ENCODE data around the gene PDLIM1.
A peak's percentile ranks its signal among the peaks of the same experiment; 100 is the strongest.

PDLIM1 gene, protein sequence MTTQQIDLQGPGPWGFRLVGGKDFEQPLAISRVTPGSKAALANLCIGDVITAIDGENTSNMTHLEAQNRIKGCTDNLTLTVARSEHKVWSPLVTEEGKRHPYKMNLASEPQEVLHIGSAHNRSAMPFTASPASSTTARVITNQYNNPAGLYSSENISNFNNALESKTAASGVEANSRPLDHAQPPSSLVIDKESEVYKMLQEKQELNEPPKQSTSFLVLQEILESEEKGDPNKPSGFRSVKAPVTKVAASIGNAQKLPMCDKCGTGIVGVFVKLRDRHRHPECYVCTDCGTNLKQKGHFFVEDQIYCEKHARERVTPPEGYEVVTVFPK

DNA sequence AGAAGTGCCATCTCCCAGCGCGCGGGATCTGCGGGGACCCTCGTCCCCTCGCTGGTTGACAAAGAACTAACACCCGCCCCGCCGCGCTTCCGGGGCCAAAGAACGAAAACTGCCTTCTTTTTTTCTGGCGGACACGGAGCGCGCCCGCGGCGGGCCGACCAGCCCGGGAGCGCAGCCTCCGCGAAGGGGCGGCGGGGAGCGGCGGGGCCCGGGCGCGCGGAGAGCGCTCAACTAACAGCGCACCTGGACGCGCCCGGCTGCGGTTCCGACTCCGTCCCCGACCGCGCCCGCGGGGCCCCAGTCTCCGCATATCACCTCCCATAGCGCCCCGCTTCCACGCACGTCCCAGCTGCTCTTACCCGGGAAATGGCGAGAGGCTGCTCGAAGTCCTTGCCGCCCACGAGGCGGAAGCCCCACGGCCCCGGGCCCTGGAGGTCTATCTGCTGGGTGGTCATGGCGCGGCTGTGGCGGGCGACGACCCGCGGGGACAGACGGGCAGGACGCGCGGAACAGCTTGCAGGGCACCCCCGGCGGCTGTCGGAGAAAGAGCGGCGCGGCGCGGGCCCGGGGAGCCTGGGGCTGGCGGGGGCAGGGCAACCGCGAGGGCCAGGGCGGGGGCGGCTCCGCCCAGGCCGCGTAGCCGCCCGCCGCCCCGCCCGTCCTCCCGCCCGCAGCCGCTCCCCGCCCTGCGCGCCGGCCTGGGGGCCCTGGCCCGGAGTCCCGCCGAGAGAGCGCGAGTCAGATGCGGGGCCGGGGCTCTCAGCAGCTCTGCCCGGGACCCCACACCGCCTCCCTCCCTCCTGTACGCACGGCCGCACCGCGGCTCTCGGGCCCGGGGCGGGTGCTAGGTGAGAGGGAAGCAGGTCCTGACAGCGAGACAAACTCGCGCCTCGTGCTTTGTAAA lies at the start of gene PDLIM1:
Gene PDLIM1 (minus strand): TSS at position 543 of the 904 bp plus-strand sequence. CDS start 88 bp downstream, at position 455.
- Histone ChIP-seq H3K27ac (no peak within 1 kb of the TSS), H3K9me3 (ENCODE audit: low read depth, low read length) (no peaks in the 10 kb centered on the region), H3K36me3 (ENCODE audit: insufficient read depth, low read length) (no peaks in the 10 kb centered on the region), H3K4me3 (peak within 1 kb of the TSS; percentile 73), H3K9ac (ENCODE audit: insufficient read length) (peak within 1 kb of the TSS; percentile 32)
- no peak for DNase-seq (ENCODE audit: low read depth, low spot score)
- TF ChIP-seq FOXP2 (optimal IDR thresholded peaks at IDR 0.05; ENCODE audit: control extremely low read depth, extremely low read length, insufficient read depth) (no peak), POLR2AphosphoS5 (IDR thresholded peaks at IDR 0.05; ENCODE audit: borderline replicate concordance, low read depth, low read length) (no peak), EZH2 (IDR thresholded peaks at IDR 0.05) (no peak)

DNA sequence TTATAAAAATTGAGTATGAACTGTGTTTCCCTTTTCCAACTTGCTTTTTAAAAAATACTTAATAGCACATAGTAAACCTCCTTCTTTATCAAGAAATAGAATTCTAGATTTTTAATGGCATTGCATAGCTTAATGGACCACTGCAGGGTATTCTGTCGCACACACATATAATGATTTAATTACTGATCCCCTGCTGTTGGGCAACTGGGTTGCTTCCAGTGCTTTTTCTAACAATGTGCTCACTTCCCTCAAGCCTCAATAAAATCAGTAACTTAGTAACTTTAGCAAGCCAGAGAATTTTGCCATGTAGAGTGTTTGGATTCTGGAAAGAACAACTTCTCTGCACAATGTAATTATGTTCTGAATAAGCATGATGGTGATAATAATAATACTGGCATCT lies 49.1 kb upstream of the PDLIM1 start:
- no peaks in the 10 kb centered on the region for H3K36me3 ChIP-seq (ENCODE audit: insufficient read depth, low read length)
- H3K27ac ChIP-seq = no peak overlapping the region
- no peak for DNase-seq (ENCODE audit: low read depth, low spot score)
- TF ChIP-seq EZH2 (IDR thresholded peaks at IDR 0.05) (no peak), POLR2AphosphoS5 (IDR thresholded peaks at IDR 0.05; ENCODE audit: borderline replicate concordance, low read depth, low read length) (no peak), FOXP2 (optimal IDR thresholded peaks at IDR 0.05; ENCODE audit: control extremely low read depth, extremely low read length, insufficient read depth) (no peak)
- no peak overlapping the region for H3K9ac ChIP-seq (ENCODE audit: insufficient read length)
- no peak overlapping the region for H3K4me3 ChIP-seq
- no peaks in the 10 kb centered on the region for H3K9me3 ChIP-seq (ENCODE audit: low read depth, low read length)

DNA sequence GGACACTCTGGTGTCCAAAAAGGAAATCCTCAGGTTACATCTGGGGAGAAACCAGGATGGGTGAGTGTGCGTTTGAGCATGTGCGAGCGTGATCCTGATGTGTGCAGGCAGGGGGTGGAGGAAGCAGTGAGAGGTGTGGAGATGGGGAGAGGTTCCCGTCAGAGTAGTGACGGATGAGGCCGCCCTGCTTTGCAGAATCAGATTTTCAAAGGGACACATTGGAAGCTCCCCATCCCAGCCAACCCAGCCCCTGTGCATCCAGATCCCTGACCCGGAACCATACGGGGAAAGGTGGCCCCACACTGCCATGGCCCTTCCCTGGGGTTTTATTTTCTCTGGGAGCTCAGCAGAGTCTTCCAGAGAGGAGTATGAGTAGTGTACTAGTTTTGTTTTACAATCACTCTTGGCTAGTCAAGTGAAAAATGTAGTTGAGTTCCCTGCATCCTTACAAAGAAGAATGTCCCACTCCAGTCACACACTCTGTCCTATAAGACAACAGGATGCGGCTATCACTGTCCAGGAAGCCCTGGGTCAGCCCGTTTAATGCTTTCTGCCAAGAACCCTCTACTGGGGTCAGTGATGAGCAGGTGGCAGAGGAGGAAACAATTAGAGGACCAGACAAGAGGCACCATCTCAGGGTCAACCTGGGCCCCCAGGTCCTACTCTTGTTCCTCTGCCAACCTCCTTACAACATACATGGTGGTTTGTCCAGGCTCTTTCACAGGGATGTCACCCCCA lies 46.8 kb upstream of the PDLIM1 start:
- DNase-seq (ENCODE audit: low read depth, low spot score) = no peak
- no peak overlapping the region for H3K27ac ChIP-seq
- no peaks in the 10 kb centered on the region for H3K36me3 ChIP-seq (ENCODE audit: insufficient read depth, low read length)
- no peak overlapping the region for H3K4me3 ChIP-seq
- no peak for TF ChIP-seq FOXP2 (optimal IDR thresholded peaks at IDR 0.05; ENCODE audit: control extremely low read depth, extremely low read length, insufficient read depth)
- TF ChIP-seq EZH2 (IDR thresholded peaks at IDR 0.05) = no peak
- TF ChIP-seq POLR2AphosphoS5 (IDR thresholded peaks at IDR 0.05; ENCODE audit: borderline replicate concordance, low read depth, low read length) = no peak
- no peak overlapping the region for H3K9ac ChIP-seq (ENCODE audit: insufficient read length)
- no peaks in the 10 kb centered on the region for H3K9me3 ChIP-seq (ENCODE audit: low read depth, low read length)

DNA sequence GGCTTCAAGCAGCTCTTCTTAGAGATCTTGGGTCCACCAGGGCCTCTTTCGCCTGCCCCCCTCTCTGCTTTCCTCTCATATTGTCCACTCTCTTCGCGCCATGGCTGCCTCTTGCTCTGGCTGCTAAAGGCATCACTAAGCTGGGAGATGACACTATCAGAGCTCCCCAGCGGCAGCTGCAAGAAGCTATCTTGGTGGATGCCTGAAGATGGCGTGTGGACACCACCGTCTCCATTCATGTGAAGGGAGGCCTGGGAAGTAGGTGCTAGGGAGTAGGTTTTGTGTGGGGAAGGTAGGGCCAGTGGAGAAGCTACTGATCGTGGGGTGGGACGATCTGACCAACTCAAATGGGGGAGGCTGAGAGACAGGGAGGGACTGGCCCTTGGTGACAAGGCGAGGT lies 45.9 kb upstream of the PDLIM1 start:
- no peaks in the 10 kb centered on the region for H3K9me3 ChIP-seq (ENCODE audit: low read depth, low read length)
- H3K36me3 ChIP-seq (ENCODE audit: insufficient read depth, low read length) = no peaks in the 10 kb centered on the region

DNA sequence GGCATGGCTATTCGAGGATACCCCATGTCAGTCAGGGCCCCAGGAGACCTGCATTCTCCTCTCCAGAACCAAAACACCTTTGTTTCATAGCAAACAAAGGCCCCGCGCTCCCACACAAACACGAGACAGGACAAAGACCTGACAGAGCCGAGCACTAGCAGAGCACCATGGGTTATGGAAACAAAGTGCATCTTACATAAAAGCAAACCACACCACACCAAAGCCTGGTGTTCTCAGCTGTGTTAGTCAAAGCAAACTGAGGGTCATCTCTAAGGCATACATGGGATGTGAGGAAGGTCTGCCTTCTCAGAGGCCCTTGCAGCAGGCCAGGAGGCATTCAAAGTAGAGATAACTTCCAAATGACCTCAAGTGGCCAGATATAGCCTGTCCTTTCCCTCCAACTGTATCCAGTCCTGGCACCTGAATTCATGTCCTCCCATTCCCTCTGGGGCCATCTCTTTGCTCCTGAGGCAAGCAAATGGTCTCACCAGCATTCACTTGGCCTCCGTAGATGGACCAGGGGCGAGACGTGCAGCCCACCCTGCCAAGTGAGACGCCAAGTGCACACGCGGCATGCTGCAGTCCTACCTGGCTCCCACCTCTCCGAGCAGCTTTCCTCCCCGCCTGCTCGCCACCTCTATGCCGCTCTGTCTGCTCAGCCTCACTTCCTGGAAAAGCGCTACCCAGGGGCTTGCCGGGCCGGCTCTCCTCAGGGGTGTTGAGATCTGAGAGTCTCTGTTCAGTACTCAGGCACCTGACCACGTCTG lies 45.3 kb upstream of the PDLIM1 start:
- no peak overlapping the region for H3K4me3 ChIP-seq
- no peaks in the 10 kb centered on the region for H3K36me3 ChIP-seq (ENCODE audit: insufficient read depth, low read length)
- no peak overlapping the region for H3K9ac ChIP-seq (ENCODE audit: insufficient read length)
- H3K27ac ChIP-seq = no peak overlapping the region
- TF ChIP-seq EZH2 (IDR thresholded peaks at IDR 0.05) (no peak), FOXP2 (optimal IDR thresholded peaks at IDR 0.05; ENCODE audit: control extremely low read depth, extremely low read length, insufficient read depth) (no peak)
- H3K9me3 ChIP-seq (ENCODE audit: low read depth, low read length) = no peaks in the 10 kb centered on the region
- no peak for DNase-seq (ENCODE audit: low read depth, low spot score)

More for the DNA sequence above, 45.9 kb upstream of the PDLIM1 start:
- no peak overlapping the region for H3K9ac ChIP-seq (ENCODE audit: insufficient read length)
- no peak overlapping the region for H3K27ac ChIP-seq
- no peak for DNase-seq (ENCODE audit: low read depth, low spot score)
- H3K4me3 ChIP-seq = no peak overlapping the region
- TF ChIP-seq FOXP2 (optimal IDR thresholded peaks at IDR 0.05; ENCODE audit: control extremely low read depth, extremely low read length, insufficient read depth) = no peak
- no peak for TF ChIP-seq EZH2 (IDR thresholded peaks at IDR 0.05)

DNA sequence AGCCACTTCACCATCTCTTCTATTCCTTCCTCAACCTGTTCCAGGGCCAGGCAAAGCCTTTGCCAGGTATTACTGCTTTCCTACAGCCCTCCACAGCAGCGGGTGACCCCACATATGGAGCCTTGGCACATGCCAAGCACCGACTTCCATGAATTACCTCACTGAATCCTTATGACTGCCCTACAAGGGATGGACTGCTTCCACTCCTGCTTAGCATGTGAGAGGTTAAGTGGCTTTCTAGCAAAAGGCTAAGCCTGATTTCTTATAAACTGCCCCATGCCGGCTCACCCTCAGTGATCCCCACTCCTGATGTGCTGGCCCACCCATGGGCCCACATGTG lies 44.0 kb upstream of the PDLIM1 start:
- Histone ChIP-seq H3K9ac (ENCODE audit: insufficient read length) (no peak overlapping the region), H3K36me3 (ENCODE audit: insufficient read depth, low read length) (no peaks in the 10 kb centered on the region), H3K4me3 (no peak overlapping the region), H3K27ac (no peak overlapping the region), H3K9me3 (ENCODE audit: low read depth, low read length) (no peaks in the 10 kb centered on the region)
- no peak for DNase-seq (ENCODE audit: low read depth, low spot score)
- TF ChIP-seq POLR2AphosphoS5 (IDR thresholded peaks at IDR 0.05; ENCODE audit: borderline replicate concordance, low read depth, low read length) (no peak), FOXP2 (optimal IDR thresholded peaks at IDR 0.05; ENCODE audit: control extremely low read depth, extremely low read length, insufficient read depth) (no peak), EZH2 (IDR thresholded peaks at IDR 0.05) (no peak)

DNA sequence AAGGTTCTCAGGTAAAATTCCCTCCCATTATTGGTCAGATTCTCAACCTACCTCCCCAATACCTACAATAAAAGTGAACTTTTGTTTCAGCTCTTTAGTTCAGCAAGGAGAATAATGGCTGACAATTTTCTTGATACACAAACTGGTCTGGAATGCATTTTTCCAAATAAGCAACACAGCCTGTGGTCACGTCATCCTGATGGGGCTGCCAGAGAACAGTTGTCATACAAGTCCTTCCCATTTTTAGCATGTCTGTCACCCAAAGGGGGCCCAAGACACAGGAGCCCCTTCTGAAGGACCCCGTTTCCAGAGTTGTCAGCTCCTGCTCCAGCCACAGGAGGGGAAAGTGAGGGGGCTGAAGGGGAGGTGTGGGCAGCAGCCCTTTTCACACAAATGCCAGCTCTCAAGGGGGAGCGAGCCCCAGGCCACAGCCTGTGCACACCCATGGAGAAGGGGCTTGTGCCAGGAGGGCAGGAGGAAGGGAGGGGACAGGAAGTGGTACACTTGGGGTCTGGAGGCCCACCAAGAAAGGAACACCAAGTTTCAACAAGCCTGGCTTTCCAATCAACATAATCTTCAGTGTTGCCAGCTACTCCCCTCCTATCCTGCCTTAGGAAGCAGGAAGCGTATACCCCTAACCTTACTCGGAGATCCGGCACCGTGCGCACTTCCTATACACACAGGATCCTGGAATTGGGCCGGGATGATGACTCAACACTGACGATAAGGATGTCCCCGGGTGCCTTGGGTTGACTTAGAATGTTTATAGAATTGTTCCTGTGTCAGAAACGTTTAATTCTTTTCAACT lies 43.4 kb upstream of the PDLIM1 start:
- Histone ChIP-seq H3K9me3 (ENCODE audit: low read depth, low read length) (no peaks in the 10 kb centered on the region), H3K36me3 (ENCODE audit: insufficient read depth, low read length) (no peaks in the 10 kb centered on the region), H3K4me3 (no peak overlapping the region), H3K9ac (ENCODE audit: insufficient read length) (no peak overlapping the region), H3K27ac (no peak overlapping the region)
- no peak for DNase-seq (ENCODE audit: low read depth, low spot score)
- TF ChIP-seq FOXP2 (optimal IDR thresholded peaks at IDR 0.05; ENCODE audit: control extremely low read depth, extremely low read length, insufficient read depth) = no peak
- TF ChIP-seq POLR2AphosphoS5 (IDR thresholded peaks at IDR 0.05; ENCODE audit: borderline replicate concordance, low read depth, low read length) = no peak
- no peak for TF ChIP-seq EZH2 (IDR thresholded peaks at IDR 0.05)
